ENCODE data around the gene ANKRD36B.
"Not testable (repeated sequence)": the region's sequence is repeated elsewhere in the genome, so short reads cannot be mapped to it uniquely, and the experiment has no call there.

Gene ANKRD36B

GRCh38 chr2:97549058-97549457 lies 40.6 kb downstream of the ANKRD36B start:
- not testable (repeated sequence) for DNase-seq (ENCODE audit: low spot score)

- DNase-seq (ENCODE audit: low spot score), result not testable (repeated sequence)
Measured at GRCh38 chr2:97548536-97548935, 41.1 kb downstream of the ANKRD36B start.

- DNase-seq (ENCODE audit: low spot score), result no peak
Measured at GRCh38 chr2:97546711-97547110, 43.0 kb downstream of the ANKRD36B start.

GRCh38 chr2:97544911-97545310 lies 44.8 kb downstream of the ANKRD36B start:
- DNase-seq (ENCODE audit: low spot score), result not testable (repeated sequence)

GRCh38 chr2:97525904-97526303 lies 63.8 kb downstream of the ANKRD36B start:
- not testable (repeated sequence) for DNase-seq (ENCODE audit: low spot score)

- not testable (repeated sequence) for DNase-seq (ENCODE audit: low spot score)
Measured at GRCh38 chr2:97523816-97524215, 65.9 kb downstream of the ANKRD36B start.

- not testable (repeated sequence) for DNase-seq (ENCODE audit: low spot score)
Measured at GRCh38 chr2:97522916-97523555, 66.6 kb downstream of the ANKRD36B start.

GRCh38 chr2:97495651-97496050 lies 94.0 kb downstream of the ANKRD36B start:
- DNase-seq (ENCODE audit: low spot score), result not testable (repeated sequence)

GRCh38 chr2:97490141-97490540 lies 99.5 kb downstream of the ANKRD36B start:
- DNase-seq (ENCODE audit: low spot score), result not testable (repeated sequence)

Data from iPS-NIHi11 (cell line).